Skin epidermis (tissue), 12 donors: ENCODE data around the gene PFDN4.
"Not testable (repeated sequence)": the region's sequence is repeated elsewhere in the genome, so short reads cannot be mapped to it uniquely, and the experiment has no call there.

ENCODE experiments used
- H3K27ac ChIP-seq, 21 experiments: fragments of 200-600 bp; sonication (generic) in 11 of 21; one replicate each; pipeline ENCODE4 v1.5.0; 2020; ENCODE audit warnings: mild to moderate bottlenecking in 3 of 21, inconsistent platforms in 2 of 21, moderate library complexity in 2 of 21
- H3K4me3 ChIP-seq, 7 experiments: fragments of 200-600 bp; sonication (generic) in 2 of 7; one replicate each; pipeline ENCODE4 v1.5.0; 2020; ENCODE audit warnings: inconsistent platforms in 2 of 7, mild to moderate bottlenecking in 2 of 7, moderate library complexity in 1 of 7

PFDN4 gene

GRCh38 chr20:54256202-54256601 is 48.3 kb downstream of the PFDN4 start:
- Histone ChIP-seq H3K4me3 (no peak overlapping the region), H3K27ac (peak overlapping the region in 2 of 21 experiments; percentile 9 to 44)

- H3K27ac ChIP-seq, result no peak overlapping the region
- H3K4me3 ChIP-seq, result no peak overlapping the region
Measured at GRCh38 chr20:54257071-54257816, 49.4 kb downstream of the PFDN4 start.

GRCh38 chr20:54260116-54260515 is 52.2 kb downstream of the PFDN4 start:
- H3K27ac ChIP-seq, result no peak overlapping the region
- no peak overlapping the region for H3K4me3 ChIP-seq

GRCh38 chr20:54262671-54263070 is 54.8 kb downstream of the PFDN4 start:
- no peak overlapping the region for H3K27ac ChIP-seq

GRCh38 chr20:54263116-54263690 is 55.3 kb downstream of the PFDN4 start:
- no peak overlapping the region for H3K4me3 ChIP-seq
- no peak overlapping the region for H3K27ac ChIP-seq

More at GRCh38 chr20:54262671-54263070, 54.8 kb downstream of the PFDN4 start:
- no peak overlapping the region for H3K4me3 ChIP-seq

GRCh38 chr20:54265791-54266190 is 57.9 kb downstream of the PFDN4 start:
- H3K27ac ChIP-seq, H3K4me3 ChIP-seq: not testable (repeated sequence)

- H3K27ac ChIP-seq, result peak overlapping the region in 4 of 21 experiments; percentile 6 to 44 (median 28)
- no peak overlapping the region for H3K4me3 ChIP-seq
Measured at GRCh38 chr20:54266844-54267243, 59.0 kb downstream of the PFDN4 start.

GRCh38 chr20:54267483-54268003 is 59.7 kb downstream of the PFDN4 start:
- peak overlapping the region in 3 of 21 experiments; percentile 20 to 44 (median 35) for H3K27ac ChIP-seq
- H3K4me3 ChIP-seq, result no peak overlapping the region

- no peak overlapping the region for H3K4me3 ChIP-seq
- H3K27ac ChIP-seq, result no peak overlapping the region
Measured at GRCh38 chr20:54268941-54269340, 61.1 kb downstream of the PFDN4 start.
